Activated naive CD8-positive, alpha-beta T cell treated with anti-CD3 and anti-CD28 coated beads for 36 hours (primary cell): ENCODE measurements around the gene ZCCHC2. TPM values are rescaled to one million over a fixed set of nuclear protein-coding genes. Genes with fewer than 3 reads are reported as not detected.

ENCODE experiments used
- DNase-seq: peaks from one replicate; pipeline ENCODE4 v3.0.0; 2021
- H3K27ac Mint-ChIP-seq: one replicate; pipeline ENCODE4 v1.8.0; 2022; ENCODE audit warnings: mild to moderate bottlenecking, moderate library complexity, mixed read lengths
- H3K27me3 Mint-ChIP-seq: one replicate; pipeline ENCODE4 v1.8.0; 2022; ENCODE audit warnings: mild to moderate bottlenecking, mixed read lengths
- H3K36me3 Mint-ChIP-seq: one replicate; pipeline ENCODE4 v1.8.0; 2021; ENCODE audit warnings: mild to moderate bottlenecking, mixed read lengths
- H3K4me1 Mint-ChIP-seq: one replicate; pipeline ENCODE4 v1.8.0; 2021; ENCODE audit warnings: mixed read lengths
- H3K4me3 Mint-ChIP-seq: one replicate; pipeline ENCODE4 v1.8.0; 2022; ENCODE audit warnings: mild to moderate bottlenecking, moderate library complexity, mixed read lengths
- H3K9me3 Mint-ChIP-seq: one replicate; pipeline ENCODE4 v1.8.0; 2022; ENCODE audit warnings: mixed read lengths
- total RNA-seq, 2 experiments: library from RNA; stranded (reverse); gene quantifications; one replicate each; pipeline ENCODE4 v1.2.3, GENCODE V29; 2021

Gene ZCCHC2
- total RNA-seq, 2 experiments from 2014 or later: 25.1 to 28.9 TPM

GRCh38 chr18:62572456-62572855 lies 49.6 kb downstream of the ZCCHC2 start:
- no peaks in the 10 kb centered on the region for H3K9me3 Mint-ChIP-seq
- H3K4me3 Mint-ChIP-seq: no peak overlapping the region
- H3K27me3 Mint-ChIP-seq: no peaks in the 10 kb centered on the region
- peaks cover 49% of the 10 kb centered on the region for H3K36me3 Mint-ChIP-seq
- no peak for DNase-seq
- peak overlapping the region; percentile 43 for H3K27ac Mint-ChIP-seq
- peaks cover 20% of the 10 kb centered on the region for H3K4me1 Mint-ChIP-seq

- Mint-ChIP-seq H3K4me1 (peaks cover 21% of the 10 kb centered on the region), H3K36me3 (peaks cover 46% of the 10 kb centered on the region), H3K27me3 (no peaks in the 10 kb centered on the region), H3K27ac (no peak overlapping the region), H3K9me3 (no peaks in the 10 kb centered on the region), H3K4me3 (no peak overlapping the region)
- DNase-seq: no peak
These were observed 52.0 kb downstream of the ZCCHC2 start for GRCh38 chr18:62574776-62575175.

DNA sequence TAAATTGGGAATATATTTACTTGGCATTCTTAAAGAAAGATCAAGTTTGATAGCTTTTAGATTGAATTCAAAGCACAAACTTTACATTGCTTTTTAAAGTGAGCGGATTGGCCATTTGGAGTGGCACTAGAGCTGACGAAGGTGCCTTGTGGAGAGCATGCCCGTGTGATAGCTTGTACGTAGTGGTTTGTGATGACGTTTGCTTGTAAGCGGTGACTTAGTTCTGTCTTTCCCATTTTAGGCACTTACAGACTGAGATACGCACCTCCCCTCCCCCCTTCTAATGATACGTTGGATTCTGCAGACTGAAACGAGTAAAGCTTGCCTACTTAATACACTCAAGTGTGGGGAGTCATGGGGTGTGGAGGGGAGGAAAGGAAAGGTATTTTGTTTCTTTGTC lies 53.4 kb downstream of the ZCCHC2 start:
- Mint-ChIP-seq H3K27me3 (no peaks in the 10 kb centered on the region), H3K36me3 (peaks cover 38% of the 10 kb centered on the region), H3K27ac (no peak overlapping the region)

DNA sequence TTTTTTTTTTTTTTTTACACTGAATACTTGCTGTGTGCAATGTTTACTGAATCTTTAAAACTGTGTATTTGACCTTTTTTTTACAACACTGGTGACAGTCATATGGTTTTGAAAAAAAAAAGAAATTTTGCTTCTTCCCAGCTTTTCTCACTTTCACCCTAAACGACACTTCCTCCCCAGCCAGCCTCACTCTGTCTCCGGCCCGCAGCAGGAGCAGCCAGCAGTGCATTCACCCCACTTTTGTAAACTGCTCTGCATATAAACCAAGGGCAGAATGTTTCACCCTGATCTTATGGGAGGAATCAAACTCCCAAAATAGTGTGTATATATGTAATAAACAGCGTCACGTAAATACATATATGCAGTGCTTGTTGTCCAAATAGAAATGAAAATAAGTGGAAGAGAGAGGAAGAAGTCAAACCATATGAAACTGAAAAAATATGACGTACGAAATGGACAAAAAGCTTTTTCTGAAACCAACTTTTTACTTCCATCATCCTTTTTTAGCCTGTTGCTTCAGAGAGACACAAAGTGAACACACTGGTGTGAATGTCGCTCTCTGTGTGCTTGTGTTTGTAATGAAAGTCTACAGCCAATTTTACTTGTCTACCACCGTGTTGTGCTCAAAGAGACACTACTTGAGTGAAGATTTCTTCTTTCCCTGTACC lies 54.2 kb downstream of the ZCCHC2 start:
- H3K4me3 Mint-ChIP-seq: no peak overlapping the region

More for the DNA sequence above, 53.4 kb downstream of the ZCCHC2 start:
- Mint-ChIP-seq H3K4me1 (peaks cover 20% of the 10 kb centered on the region), H3K9me3 (no peaks in the 10 kb centered on the region), H3K4me3 (no peak overlapping the region)
- no peak for DNase-seq

GRCh38 chr18:62577765-62578164 lies 54.9 kb downstream of the ZCCHC2 start:
- Mint-ChIP-seq H3K36me3 (peaks cover 34% of the 10 kb centered on the region), H3K27ac (no peak overlapping the region), H3K27me3 (no peaks in the 10 kb centered on the region), H3K4me3 (no peak overlapping the region), H3K9me3 (no peaks in the 10 kb centered on the region), H3K4me1 (peaks cover 19% of the 10 kb centered on the region)
- no peak for DNase-seq

More for the DNA sequence above, 54.2 kb downstream of the ZCCHC2 start:
- peaks cover 18% of the 10 kb centered on the region for H3K4me1 Mint-ChIP-seq
- H3K27ac Mint-ChIP-seq: peak overlapping the region; percentile 8
- peaks cover 33% of the 10 kb centered on the region for H3K36me3 Mint-ChIP-seq
- DNase-seq: no peak
- no peaks in the 10 kb centered on the region for H3K9me3 Mint-ChIP-seq
- no peaks in the 10 kb centered on the region for H3K27me3 Mint-ChIP-seq

DNA sequence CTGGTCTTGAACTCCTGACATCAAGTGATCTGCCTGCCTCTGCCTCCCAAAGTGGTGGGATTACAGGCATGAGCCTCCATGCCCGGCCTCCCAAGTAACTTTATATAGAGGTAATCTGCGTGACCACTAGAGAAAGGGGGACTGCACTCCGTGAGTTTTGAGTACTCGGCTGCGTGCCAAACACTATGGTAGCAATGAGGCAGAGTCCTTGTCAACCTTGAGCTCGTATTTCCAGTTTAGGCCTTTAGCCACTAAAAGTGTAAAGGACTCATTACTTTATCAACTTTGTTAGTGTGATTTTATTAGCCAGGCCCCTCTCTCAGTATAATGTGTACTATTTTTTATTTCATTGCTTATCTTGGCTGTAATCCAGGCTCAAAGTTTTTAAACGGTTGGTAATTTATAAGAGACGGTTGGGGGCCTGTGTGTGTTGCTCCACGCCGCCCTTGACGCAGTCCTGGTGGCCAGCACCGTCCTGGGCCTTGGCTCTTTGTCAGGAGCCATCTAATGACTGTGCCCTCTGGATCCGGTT lies 56.2 kb downstream of the ZCCHC2 start:
- H3K4me1 Mint-ChIP-seq: peaks cover 26% of the 10 kb centered on the region

GRCh38 chr18:62583376-62583775 lies 60.6 kb downstream of the ZCCHC2 start:
- Mint-ChIP-seq H3K4me1 (peaks cover 40% of the 10 kb centered on the region), H3K27me3 (no peaks in the 10 kb centered on the region), H3K4me3 (no peak overlapping the region), H3K27ac (no peak overlapping the region), H3K36me3 (peaks cover 33% of the 10 kb centered on the region), H3K9me3 (no peaks in the 10 kb centered on the region)
- DNase-seq: no peak

More for the DNA sequence above, 56.2 kb downstream of the ZCCHC2 start:
- no peak for DNase-seq
- no peak overlapping the region for H3K4me3 Mint-ChIP-seq
- no peaks in the 10 kb centered on the region for H3K27me3 Mint-ChIP-seq
- H3K27ac Mint-ChIP-seq: no peak overlapping the region
- peaks cover 29% of the 10 kb centered on the region for H3K36me3 Mint-ChIP-seq
- no peaks in the 10 kb centered on the region for H3K9me3 Mint-ChIP-seq

- H3K36me3 Mint-ChIP-seq: peaks cover 33% of the 10 kb centered on the region
- peak; percentile 85 for DNase-seq
- peak overlapping the region; percentile 1 for H3K4me3 Mint-ChIP-seq
- H3K27ac Mint-ChIP-seq: peak overlapping the region; percentile 52
- H3K4me1 Mint-ChIP-seq: peaks cover 40% of the 10 kb centered on the region
- no peaks in the 10 kb centered on the region for H3K27me3 Mint-ChIP-seq
- no peaks in the 10 kb centered on the region for H3K9me3 Mint-ChIP-seq
These were observed 61.7 kb downstream of the ZCCHC2 start for GRCh38 chr18:62584241-62585120.

DNA sequence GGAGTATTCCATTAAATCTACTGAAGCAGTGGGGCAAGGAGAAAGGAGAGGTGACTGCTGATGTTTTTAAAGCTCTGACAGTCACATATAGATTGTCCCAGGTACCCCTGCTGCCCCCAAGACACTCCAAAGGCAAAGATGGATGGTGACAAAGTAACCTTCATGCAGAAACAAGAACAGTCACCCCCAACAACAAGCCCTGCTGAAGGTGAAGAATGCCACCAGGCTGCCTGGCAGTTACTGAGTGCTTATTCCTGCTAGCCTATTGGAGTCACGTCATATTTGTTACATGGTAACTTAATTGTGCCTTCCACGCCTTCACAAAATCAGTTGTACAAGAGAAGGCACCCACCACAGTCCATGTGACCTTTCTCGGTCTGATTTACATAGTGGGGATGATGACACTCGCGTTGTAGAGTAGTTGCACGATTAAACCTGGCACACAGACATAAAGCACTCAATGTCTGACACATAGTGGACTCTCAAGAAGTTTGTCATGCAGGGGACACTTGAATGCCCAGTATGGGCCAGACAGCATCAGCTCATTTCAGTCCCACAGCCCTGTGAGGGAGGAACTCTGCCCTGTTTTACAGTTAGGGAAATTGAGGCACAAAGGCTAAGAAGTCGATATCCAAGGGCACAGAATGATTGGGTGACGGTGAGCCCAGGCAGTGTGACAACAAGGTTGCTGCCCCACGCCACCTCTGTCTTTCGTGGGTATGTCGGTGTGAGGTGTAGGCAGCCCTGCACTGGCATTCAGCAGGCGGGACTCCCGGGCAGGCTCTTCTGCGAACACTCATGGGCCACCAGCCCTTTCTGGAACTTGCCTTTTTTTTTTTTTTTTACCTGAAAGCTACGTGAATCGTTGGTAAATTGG lies 62.7 kb downstream of the ZCCHC2 start:
- Mint-ChIP-seq H3K36me3 (peaks cover 29% of the 10 kb centered on the region), H3K9me3 (no peaks in the 10 kb centered on the region), H3K27me3 (no peaks in the 10 kb centered on the region), H3K4me3 (no peak overlapping the region), H3K4me1 (peaks cover 40% of the 10 kb centered on the region), H3K27ac (peak overlapping the region; percentile 86)
- peak; percentile 57 for DNase-seq

DNA sequence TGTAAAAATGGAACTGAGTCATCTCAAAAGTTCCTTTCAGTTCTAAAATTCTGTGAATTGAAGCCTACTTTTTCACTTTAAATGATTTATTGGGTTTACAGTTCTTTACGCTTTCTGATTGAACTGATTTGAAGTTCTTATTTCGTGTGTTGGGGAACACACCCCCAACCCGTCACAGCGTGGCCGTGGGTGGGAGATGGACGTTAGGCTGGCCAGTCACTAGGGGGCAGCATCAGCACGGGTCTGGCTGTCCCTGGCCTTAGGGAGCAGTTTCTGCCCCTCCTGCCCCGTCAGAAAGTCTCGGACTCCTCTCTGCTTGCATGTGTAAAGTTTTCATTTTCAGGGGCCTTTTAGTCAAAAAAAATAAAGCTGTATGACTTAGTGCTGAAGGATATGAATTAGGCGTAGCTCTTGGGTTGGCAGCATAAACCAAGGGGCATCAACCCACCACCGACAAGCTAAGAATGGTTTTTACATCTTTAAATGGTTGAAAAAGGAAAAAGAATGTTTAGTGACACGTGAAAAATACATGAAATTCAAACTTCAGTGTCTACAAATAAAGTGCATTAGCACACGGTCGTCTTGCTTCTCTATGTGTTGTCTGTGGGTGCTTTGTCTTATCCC lies 63.4 kb downstream of the ZCCHC2 start:
- Mint-ChIP-seq H3K27me3 (no peaks in the 10 kb centered on the region), H3K4me3 (peak overlapping the region; percentile 32), H3K4me1 (peaks cover 40% of the 10 kb centered on the region), H3K9me3 (no peaks in the 10 kb centered on the region), H3K36me3 (peaks cover 29% of the 10 kb centered on the region), H3K27ac (peak overlapping the region; percentile 86)
- DNase-seq: peak; percentile 80

DNA sequence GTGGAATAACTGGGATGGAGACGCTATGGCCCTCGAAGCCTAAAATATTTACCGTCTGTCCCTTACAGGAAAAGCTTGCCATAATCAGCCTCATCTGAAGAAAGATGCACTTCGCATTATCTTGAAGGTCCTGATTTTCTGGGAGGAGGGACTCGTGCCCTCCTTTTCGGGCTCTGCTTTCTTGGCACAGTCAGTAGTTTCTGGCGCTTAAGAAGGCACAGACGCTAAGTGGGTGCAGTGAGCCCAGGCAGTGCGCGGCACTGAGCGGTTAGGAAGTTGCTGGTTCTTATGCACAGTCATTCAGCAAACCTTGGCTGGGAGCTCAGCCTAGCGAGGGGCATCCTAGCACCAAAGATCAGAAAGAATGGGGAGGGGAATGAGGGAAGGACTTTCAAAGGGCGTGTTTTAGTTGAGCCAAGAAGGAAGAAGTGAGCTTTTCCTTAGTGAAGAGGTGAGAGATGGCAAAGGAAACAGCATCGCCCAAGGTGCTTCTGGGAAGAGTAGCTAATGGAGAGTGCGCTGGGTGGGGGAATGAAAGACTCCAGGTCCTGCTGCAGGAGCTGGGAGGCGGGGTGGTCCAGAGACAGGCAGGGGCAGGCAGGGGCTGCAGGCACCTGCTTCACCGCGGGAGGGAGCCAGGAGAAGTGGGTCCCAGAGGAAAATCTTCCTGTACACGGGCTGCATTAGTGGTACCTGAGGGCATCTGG lies 64.1 kb downstream of the ZCCHC2 start:
- H3K4me1 Mint-ChIP-seq: peaks cover 39% of the 10 kb centered on the region
- no peak for DNase-seq
- no peaks in the 10 kb centered on the region for H3K9me3 Mint-ChIP-seq
- no peak overlapping the region for H3K27ac Mint-ChIP-seq
- H3K4me3 Mint-ChIP-seq: no peak overlapping the region
- H3K36me3 Mint-ChIP-seq: peaks cover 26% of the 10 kb centered on the region
- H3K27me3 Mint-ChIP-seq: no peaks in the 10 kb centered on the region

- H3K36me3 Mint-ChIP-seq: peaks cover 24% of the 10 kb centered on the region
- peaks cover 38% of the 10 kb centered on the region for H3K4me1 Mint-ChIP-seq
- no peak overlapping the region for H3K4me3 Mint-ChIP-seq
- H3K27me3 Mint-ChIP-seq: peaks cover 4% of the 10 kb centered on the region
- H3K9me3 Mint-ChIP-seq: no peaks in the 10 kb centered on the region
- no peak overlapping the region for H3K27ac Mint-ChIP-seq
- DNase-seq: no peak
These were observed 64.9 kb downstream of the ZCCHC2 start for GRCh38 chr18:62587689-62588088.

DNA sequence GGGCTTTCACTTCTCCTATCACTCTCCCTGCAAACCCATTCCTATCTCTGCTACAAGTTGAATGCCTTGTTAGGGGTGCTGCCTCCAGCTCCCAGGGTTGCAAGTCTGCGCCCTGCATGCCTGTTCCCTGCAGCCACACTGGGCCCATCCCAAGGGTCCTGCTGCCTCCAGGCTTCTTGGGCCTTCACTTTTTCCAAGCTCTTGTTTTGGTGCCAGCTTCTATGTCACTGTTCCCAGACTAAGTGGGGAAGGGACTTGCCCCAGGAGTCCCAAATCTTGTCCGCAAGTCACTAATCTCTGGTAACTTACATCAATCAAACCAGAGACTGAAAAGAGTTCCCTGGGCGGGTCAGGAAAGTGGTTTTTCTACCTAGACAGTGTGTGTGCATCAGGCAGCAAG lies 65.4 kb downstream of the ZCCHC2 start:
- Mint-ChIP-seq H3K27me3 (peaks cover 7% of the 10 kb centered on the region), H3K4me3 (no peak overlapping the region), H3K27ac (no peak overlapping the region), H3K4me1 (peaks cover 37% of the 10 kb centered on the region), H3K36me3 (peaks cover 24% of the 10 kb centered on the region), H3K9me3 (peaks cover 3% of the 10 kb centered on the region)
- DNase-seq: no peak
